GM18498 (cell line): Measurements from ENCODE around the gene PLIN1.

ENCODE experiments used
- ATAC-seq: cut with Tn5 transposase; IDR thresholded peaks from one replicate; pipeline ENCODE4 v1.9.1; 2021; ENCODE audit warnings: mild to moderate bottlenecking, moderate library complexity; ENCODE audit not compliant: unreplicated experiment

PLIN1 gene

DNA sequence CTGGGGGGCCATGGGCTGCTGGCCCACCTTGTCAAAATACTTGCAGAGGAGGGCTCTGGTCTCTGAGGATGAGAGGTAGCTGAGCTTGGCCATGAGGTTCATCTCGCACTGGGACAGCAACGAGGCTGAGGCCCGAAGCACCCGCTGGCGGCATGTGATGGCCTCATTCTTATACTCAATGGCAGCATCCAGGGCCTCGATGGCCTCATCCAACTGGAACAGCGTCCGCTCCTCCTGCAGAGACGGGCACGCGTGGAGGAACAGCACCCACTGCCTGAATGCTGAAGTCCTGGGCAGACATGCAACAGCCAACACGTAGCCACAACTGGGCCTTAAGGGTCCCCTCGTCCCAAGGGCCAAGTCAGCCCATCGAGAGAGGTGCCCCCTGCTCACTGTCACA, 48.9 kb downstream of the PLIN1 start:
- ATAC-seq = no peak

DNA sequence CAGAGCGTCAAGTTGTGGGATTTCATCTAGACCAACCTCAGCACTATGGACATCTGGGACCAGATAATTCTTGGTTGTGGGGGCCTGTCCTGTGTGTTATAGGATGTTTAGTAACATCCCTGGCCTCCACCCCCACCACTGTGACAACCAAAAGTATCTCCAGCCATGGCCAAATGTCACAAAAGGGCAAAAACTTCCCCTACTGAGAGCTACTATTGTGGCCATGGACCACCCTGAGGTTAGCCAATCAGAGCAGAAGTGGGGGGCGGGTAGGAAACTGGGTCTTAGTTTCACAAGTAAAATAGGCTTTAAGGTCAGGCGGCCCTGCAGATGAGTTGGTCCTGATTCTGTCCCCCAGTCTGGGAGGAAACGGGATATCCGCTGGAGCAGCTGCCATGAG, 49.3 kb downstream of the PLIN1 start:
- no peak for ATAC-seq

DNA sequence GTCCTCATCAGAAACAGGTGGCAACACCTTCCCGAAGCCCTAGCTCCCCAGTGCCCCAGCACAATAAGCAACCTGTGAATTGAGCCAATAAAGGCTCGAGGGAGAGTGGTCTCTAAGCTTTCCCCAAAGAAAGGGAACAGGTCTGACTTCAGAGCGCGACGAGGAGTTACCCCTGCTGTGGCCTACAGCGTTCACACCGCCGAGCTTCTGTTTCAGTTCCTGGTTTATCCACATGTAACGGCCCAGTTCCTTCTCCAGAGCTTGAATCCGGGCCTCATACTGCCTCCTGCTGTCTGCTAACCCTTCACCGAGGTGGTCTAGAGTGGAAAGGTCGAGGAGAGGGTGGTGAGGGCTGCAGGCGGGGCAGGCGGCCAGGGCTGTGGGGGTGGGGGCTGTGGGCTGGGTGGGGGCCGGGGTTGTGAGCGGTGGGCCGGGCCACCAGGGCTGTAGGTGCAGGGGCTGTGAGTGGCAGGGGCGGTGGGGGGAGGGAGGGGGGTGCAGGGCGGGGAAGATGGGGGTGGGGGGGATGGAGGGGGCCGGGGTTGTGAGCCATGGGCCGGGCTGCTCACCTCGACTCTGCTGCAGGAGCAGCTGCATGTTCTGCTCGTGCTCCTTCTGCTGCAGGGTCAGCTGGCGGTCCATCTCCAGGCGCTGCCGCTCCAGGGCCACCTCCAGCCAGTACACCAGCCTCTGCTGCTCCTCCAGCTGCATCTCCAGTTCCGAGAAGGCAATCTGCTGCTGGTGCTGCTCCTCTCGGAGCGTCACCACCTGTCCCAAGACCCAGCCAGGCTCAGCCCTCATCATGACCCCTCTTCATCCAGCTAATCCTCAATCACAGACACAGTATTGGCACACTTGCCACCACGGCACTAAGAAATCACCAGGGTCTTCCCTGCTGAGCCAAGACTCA, 50.1 kb downstream of the PLIN1 start:
- no peak for ATAC-seq

DNA sequence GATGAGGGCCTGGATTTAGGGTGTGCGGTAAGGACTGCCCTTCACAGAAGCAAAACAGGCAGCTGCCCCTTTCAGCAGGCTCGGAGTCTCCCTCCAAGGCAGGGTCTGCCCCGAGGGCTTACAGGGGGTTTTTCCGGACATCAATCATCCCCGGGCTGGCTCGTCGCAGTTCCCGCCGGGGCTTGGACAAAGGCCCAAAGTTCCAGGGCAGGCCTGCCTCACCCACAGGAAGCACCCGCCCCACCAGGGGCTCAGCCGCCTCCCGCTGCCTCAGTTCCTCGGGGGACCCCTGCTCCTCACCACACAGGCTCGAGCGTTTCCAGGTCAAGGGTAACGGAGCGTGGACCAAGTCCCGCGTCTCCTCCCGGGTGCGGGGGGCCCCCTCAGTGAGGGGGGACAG, 50.9 kb downstream of the PLIN1 start:
- ATAC-seq = no peak

DNA sequence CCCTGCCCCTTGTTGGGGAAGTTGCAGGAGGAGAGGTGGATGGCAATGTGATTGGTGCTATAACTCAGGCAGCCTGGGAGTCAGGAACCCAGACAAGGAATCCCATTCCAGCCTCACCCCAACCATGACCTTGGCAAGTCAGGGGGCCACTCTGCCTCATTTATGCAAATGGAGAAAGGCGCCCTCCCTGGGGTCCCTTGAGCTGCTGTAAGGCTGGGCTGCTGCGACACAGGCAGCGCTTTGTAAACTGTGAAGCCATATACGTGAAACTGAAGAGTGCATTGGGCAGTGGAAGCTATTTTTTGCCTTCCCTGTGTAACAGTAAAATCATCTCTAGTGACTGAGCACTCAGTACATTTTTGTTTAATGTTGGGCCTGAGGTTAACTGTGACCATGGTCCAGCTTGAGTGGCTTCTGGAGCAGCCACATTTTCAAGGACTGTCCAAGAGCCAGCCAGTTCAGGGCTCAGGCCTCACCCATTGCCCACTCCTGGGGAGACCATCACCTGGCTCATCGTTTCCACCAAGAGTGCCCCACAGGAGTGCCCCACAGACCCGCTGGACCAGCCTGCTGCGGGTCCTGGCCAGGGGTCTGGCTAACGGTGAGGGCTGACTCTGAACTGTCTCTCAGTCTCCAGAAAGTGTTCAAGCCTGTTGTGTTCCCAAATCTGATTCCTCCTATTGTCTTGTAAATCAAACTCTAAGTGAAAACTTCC, 51.8 kb downstream of the PLIN1 start:
- ATAC-seq = no peak

DNA sequence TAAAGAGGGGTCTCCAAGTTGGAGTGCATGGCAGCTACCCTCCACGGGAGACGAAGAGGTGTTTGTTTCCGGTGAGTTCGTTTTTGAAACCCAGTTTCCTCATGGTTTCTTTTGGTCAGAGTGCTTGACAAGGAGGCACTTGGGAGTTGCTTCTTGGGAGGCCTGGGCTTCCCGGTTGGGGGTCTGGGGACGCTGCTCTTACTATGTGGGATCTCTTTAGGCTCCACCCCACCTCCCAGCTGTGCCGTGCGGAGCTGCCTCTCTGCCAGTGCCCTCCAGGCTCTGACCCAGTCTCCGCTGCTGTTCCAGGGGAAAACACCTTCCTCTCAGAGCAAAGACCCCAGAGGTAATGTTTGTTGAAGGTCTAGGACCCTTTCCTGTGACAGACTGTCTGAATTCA, 53.5 kb downstream of the PLIN1 start:
- no peak for ATAC-seq

DNA sequence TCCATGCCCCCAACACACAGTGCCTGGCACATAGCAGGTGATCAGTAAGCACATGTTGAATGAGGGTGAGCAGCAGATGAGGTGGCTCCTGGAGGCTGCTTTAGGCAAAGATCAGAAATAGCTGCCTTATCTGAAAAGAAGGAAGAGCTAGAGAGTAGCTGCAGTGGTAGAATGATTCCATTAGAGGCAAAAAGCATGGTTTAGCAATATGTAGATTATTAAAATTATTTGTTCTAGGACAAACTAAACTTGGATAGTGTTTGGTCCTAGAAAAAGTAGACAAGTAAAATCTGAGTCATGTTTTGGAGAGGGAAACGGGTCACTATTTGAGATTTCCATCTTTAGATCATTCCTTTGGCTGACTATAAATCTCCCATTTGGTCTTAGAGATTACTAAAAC, 56.0 kb downstream of the PLIN1 start:
- ATAC-seq = no peak

DNA sequence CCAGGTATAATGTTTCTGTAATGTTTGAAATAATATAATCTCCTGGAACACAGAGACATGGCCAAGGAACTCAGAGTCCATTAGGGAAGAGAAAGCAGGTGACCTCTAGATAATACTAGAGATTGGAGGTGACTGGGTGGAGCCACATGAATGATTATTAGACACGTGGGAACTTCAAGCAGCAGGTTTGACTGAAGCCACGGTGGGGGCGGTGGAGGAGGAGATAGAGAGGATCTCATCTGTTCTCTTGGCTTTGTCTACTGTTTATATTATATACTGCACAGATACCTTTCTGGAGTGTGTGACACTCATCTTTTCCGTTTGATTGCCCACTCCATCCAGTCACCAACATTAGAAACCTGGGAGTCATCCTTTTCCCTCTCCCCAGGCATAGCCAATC, 57.6 kb downstream of the PLIN1 start:
- no peak for ATAC-seq

DNA sequence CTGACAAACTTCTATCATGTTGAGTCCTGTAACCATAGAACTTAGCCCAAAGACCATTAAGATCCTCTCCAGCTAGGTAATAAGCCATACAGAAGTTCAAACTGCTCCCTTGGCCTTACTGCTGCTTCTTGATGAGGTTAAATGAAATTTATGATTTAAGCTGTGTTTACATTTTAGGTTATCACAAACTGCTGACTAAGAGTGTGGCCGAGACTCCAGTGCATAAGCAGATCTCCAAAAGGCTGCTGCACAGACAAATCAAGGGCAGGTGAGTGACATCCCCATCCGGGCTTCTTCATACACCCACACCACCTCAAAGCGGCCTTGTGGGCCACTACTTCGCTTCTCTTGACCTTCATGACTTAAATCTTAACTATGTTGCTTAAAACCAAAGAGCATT, 62.9 kb downstream of the PLIN1 start:
- no peak for ATAC-seq

DNA sequence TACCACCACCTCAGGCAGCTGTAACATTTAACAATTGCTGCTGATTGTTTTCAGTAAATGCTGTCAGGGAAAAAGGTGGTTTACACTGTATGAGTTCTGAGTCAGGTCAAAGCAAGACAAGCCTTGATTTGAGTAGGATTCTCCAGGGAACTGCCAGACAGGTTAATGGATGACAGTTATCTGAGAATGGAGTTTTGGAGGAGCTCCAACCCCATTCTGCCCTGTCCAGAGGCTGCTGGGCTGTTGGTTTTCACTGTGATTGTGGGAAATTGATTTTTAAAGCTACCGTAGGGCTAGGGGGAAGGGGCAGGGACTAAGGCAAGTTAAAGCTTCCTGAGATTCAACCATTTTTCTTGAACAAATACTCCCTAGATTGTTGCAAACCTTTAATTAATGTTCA, 64.0 kb downstream of the PLIN1 start:
- ATAC-seq = no peak
